ENCODE results near the gene TRPM8.

DNA sequence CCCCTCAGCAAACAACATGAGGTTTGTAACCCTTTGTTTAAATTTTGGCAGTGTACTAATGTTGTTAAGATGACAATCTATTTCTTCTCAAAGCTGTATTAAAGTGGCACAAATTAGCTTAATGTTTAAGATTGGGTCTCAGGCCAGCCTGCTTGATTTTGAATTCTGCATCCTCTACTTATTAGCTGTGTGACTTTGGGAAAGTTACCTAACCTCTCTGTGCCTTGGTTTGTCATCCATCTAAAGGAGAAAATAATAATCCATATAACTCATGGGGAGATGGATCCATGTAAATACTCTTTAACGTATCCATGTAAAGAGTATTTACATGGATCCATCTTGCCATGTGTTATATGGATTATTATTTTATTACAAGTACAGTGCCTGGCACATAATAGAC is 2.1 kb downstream of the TRPM8 start:
- TF ChIP-seq, protein P1, sequence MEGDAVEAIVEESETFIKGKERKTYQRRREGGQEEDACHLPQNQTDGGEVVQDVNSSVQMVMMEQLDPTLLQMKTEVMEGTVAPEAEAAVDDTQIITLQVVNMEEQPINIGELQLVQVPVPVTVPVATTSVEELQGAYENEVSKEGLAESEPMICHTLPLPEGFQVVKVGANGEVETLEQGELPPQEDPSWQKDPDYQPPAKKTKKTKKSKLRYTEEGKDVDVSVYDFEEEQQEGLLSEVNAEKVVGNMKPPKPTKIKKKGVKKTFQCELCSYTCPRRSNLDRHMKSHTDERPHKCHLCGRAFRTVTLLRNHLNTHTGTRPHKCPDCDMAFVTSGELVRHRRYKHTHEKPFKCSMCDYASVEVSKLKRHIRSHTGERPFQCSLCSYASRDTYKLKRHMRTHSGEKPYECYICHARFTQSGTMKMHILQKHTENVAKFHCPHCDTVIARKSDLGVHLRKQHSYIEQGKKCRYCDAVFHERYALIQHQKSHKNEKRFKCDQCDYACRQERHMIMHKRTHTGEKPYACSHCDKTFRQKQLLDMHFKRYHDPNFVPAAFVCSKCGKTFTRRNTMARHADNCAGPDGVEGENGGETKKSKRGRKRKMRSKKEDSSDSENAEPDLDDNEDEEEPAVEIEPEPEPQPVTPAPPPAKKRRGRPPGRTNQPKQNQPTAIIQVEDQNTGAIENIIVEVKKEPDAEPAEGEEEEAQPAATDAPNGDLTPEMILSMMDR (IDR thresholded peaks at IDR 0.05) = no peak
- TF ChIP-seq POLR2A (IDR thresholded peaks at IDR 0.05) = no peak
